SK-N-SH treated with all-trans-retinoic acid at 6 μM for 48 hours (cell line): ENCODE data around the gene ORM1.

Source experiments
- PATZ1 ChIP-seq: fragments of 250-450 bp; sonication (Bioruptor Pico); IDR thresholded peaks from 2 replicates; pipeline ENCODE4 v1.8.0; 2020; ENCODE audit warnings: mild to moderate bottlenecking, moderate library complexity, borderline replicate concordance
- ZNF565 ChIP-seq: fragments of 450-650 bp; formaldehyde crosslinking; conservative IDR thresholded peaks from 2 replicates; pipeline ENCODE4 v1.5.0; 2020; ENCODE audit warnings: low read depth, mild to moderate bottlenecking, moderate library complexity
- ZNF70 ChIP-seq: fragments of 450-650 bp; formaldehyde crosslinking; IDR thresholded peaks from 2 replicates; pipeline ENCODE4 v1.5.0; 2020; ENCODE audit warnings: mild to moderate bottlenecking, moderate library complexity

- TF ChIP-seq ZNF565 (CRISPR knock-in tag), result no peak
- no peak for TF ChIP-seq ZNF70 (CRISPR knock-in tag)
- no peak for TF ChIP-seq PATZ1 (CRISPR knock-in tag)
Observed at GRCh38 chr9:114313186-114313585, 9.7 kb upstream of the ORM1 start.
